ENCODE data around the gene SQSTM1.

SQSTM1 gene

DNA sequence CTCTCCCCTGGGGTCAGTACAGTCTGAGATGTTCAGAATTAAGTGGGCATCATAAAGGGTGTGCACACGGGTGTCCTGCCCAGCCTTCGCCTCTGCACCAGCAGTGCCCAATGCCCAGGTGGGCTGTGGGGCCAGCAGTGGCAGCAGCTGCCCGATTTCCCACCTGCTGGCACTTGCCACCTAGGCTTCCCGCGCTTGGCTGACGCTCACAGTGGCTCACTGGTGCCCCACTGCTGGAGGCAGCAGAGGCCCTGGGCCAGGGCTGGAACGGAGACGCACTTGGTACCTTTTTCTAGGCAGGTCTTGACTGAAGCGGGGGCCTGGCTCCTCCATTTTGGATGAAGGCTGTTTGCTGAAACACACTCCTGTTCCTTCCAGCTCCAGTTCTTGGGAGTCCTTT lies 20.9 kb downstream of the SQSTM1 start:
- no peak for DNase-seq (ENCODE audit: low read depth, low spot score)
- H3K4me3 ChIP-seq (ENCODE audit: low read depth, low read length): no peak overlapping the region
- TF ChIP-seq, protein P1, sequence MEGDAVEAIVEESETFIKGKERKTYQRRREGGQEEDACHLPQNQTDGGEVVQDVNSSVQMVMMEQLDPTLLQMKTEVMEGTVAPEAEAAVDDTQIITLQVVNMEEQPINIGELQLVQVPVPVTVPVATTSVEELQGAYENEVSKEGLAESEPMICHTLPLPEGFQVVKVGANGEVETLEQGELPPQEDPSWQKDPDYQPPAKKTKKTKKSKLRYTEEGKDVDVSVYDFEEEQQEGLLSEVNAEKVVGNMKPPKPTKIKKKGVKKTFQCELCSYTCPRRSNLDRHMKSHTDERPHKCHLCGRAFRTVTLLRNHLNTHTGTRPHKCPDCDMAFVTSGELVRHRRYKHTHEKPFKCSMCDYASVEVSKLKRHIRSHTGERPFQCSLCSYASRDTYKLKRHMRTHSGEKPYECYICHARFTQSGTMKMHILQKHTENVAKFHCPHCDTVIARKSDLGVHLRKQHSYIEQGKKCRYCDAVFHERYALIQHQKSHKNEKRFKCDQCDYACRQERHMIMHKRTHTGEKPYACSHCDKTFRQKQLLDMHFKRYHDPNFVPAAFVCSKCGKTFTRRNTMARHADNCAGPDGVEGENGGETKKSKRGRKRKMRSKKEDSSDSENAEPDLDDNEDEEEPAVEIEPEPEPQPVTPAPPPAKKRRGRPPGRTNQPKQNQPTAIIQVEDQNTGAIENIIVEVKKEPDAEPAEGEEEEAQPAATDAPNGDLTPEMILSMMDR (IDR thresholded peaks at IDR 0.05; ENCODE audit: insufficient read depth, low read length, missing control alignments): no peak
- ChIA-PET CTCF (no interaction called here), POLR2A (interaction anchor here (0.9 kb wide), 1 partner anchor 21 kb away, joined by 4 read pairs; the partner anchor contains the start of gene SQSTM1)

DNA sequence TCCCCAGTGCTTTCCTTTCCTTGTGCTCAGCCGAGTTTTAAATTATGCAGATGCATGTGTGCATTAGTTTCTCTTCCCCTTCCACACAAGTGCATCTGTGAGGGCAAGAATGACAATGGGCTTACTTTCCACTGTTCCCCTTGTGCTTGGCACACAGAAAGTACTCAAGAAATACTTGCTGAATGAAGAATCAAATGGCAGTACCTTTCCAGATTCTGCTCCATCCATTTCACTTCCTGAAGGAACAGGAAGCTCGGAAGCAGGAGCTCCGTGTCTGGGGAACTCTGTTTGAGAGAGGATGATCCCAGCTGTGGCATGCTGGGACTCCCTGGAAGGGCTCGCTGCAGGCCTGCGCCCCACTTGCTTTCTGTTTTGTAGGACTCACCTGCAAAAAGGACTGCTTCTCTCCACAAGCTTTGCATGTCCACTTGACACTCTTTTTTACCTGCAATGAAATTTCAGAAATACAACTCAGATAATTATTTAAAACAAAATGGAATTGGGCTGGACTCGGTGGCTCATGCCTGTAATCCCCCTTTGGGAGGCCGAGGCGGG lies 32.4 kb downstream of the SQSTM1 start:
- no peak for DNase-seq (ENCODE audit: low read depth, low spot score)
- no peak overlapping the region for H3K4me3 ChIP-seq (ENCODE audit: low read depth, low read length)
- ChIA-PET POLR2A (no interaction called here), CTCF (no interaction called here)
- TF ChIP-seq, protein P1 (IDR thresholded peaks at IDR 0.05; ENCODE audit: insufficient read depth, low read length, missing control alignments): no peak

DNA sequence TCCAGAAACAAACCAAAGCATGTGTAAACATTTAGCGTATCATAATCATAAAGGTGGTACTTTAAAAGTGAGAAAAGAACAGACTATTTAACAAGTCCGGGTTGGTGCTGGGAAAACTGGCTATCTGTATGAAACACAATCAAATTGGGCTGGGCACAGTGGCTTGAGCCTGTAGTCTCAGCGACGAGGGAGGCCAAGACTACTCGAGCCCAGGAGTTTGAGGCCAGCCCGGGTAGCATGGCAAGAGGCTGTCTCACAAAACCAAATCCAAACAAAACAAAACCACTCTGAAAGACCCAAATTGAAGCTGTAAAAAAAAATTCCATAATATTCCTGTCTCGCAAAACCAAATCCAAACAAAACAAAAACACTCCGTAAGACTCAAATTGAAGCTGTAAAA lies 33.7 kb downstream of the SQSTM1 start:
- TF ChIP-seq, protein P1 (IDR thresholded peaks at IDR 0.05; ENCODE audit: insufficient read depth, low read length, missing control alignments): no peak
- CTCF ChIA-PET: no interaction called here
- POLR2A ChIA-PET: interaction anchor here (0.6 kb wide), 1 partner anchor 1644 kb away, joined by 3 read pairs; no protein-coding TSS in a partner anchor
- no peak overlapping the region for H3K4me3 ChIP-seq (ENCODE audit: low read depth, low read length)
- DNase-seq (ENCODE audit: low read depth, low spot score): no peak

DNA sequence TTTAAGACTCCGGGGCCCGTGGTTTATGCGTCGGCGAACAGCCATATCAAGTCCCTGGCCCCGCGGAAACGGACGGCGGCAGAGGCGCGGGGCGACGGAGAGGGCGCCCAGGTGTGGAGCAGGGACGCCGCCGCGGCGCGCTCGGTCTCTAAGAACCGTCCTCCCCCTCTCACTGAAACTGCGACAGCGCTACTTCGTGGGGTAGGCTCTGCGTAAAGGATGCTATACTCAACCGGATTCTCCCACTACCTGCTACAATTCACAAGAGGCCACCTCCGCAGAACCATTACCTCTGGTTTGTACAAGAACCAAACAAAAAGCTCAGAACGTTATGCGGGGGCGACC lies 37.5 kb downstream of the SQSTM1 start:
- DNase-seq (ENCODE audit: low read depth, low spot score): no peak
- TF ChIP-seq, protein P1 (IDR thresholded peaks at IDR 0.05; ENCODE audit: insufficient read depth, low read length, missing control alignments): no peak
- ChIA-PET CTCF (no interaction called here), POLR2A (no interaction called here)
- H3K4me3 ChIP-seq (ENCODE audit: low read depth, low read length): peak overlapping the region; percentile 94

DNA sequence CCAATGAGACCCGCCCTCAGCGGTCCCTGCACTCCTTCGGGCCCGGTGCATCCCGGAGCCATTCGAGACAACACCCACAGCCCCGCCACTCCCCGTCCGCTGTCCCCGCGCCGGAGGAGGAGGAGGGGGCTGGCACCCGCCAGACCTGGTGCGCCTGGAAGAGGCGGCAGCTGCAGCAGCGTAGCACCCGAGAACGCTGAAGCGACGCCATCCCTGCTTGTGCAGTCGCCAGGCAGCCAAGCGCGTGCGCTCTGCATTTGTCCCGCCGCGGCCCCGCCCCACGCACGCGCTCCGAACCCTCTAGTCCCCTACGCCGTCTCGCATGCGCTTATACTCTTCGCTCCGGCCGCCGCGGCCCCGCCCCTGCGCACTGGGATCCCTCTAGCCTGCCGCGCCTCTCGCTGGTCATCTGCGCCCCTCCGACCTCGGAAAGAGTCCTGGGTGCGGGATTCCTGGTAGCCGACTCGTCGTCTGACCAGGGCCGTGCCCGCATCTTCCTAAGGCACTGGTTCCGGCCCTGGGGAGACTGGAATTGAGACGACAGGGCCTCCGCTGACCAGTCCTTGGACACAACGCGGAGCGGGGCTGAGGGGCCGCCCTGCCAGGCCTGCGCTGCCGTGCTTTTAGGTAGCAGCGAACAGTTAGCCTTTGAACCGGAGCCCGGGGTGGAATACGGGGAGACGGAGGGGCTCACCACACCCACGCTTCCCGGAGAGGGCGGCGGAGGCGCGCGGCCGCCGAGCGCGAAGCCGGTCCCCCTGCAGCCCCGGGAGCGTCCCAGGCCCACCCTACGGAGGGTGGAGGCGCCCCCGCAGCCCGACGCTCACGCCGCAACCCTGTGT lies 38.1 kb downstream of the SQSTM1 start, which contains the start of gene MRNIP:
Gene MRNIP (minus strand): TSS at position 232 of the 842 bp plus-strand sequence. CDS start 21 bp downstream, at position 211.
- H3K4me3 ChIP-seq (ENCODE audit: low read depth, low read length): peak within 1 kb of the TSS; percentile 94
- TF ChIP-seq, protein P1 (IDR thresholded peaks at IDR 0.05; ENCODE audit: insufficient read depth, low read length, missing control alignments): no peak
- ChIA-PET CTCF (no interaction called here), POLR2A (no interaction called here)
- DNase-seq (ENCODE audit: low read depth, low spot score): peak; percentile 37

DNA sequence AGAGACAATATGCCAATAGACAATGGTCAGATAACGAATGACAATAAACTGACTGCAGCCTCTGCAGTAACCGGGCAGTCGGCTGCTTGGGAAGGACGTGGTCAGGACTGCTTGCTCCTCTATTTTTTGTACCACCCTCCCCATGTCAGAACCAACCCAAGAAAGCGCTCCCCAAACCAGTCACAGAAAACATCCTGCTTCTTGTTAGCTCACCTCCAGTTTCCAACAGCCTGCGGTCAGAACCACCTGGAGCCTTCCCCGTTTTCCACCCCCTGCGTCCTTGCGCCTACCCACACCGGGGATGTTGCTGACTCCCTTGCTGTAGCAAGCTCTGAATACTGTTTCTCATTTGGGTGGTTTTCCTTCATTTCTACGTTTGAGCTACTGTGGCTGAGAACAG lies 39.6 kb downstream of the SQSTM1 start:
- H3K4me3 ChIP-seq (ENCODE audit: low read depth, low read length): no peak overlapping the region
- CTCF ChIA-PET: no interaction called here

More for the DNA sequence above, 39.6 kb downstream of the SQSTM1 start:
- TF ChIP-seq, protein P1 (IDR thresholded peaks at IDR 0.05; ENCODE audit: insufficient read depth, low read length, missing control alignments): no peak
- POLR2A ChIA-PET: no interaction called here
- DNase-seq (ENCODE audit: low read depth, low spot score): no peak

Data from AG04449 (cell line).